Osteocyte (in vitro differentiated cells): ENCODE results near the gene AIM2. TPM values are rescaled to one million over a fixed set of nuclear protein-coding genes. Genes with fewer than 3 reads are reported as not detected.
"Not testable (repeated sequence)": the region's sequence is repeated elsewhere in the genome, so short reads cannot be mapped to it uniquely, and the experiment has no call there.

Experiments used
- DNase-seq: peaks from one replicate; pipeline ENCODE4 v3.0.0; 2021; ENCODE audit warnings: mixed read lengths; ENCODE audit not compliant: unreplicated experiment; ENCODE audit errors: extremely low spot score
- H3K27ac Mint-ChIP-seq: one replicate; pipeline ENCODE4 v1.8.0; 2021; ENCODE audit warnings: mild to moderate bottlenecking, mixed read lengths; ENCODE audit not compliant: unreplicated experiment
- H3K27me3 Mint-ChIP-seq: one replicate; pipeline ENCODE4 v1.8.0; 2021; ENCODE audit warnings: mixed read lengths; ENCODE audit not compliant: unreplicated experiment
- H3K36me3 Mint-ChIP-seq: one replicate; pipeline ENCODE4 v1.8.0; 2021; ENCODE audit warnings: mixed read lengths; ENCODE audit not compliant: unreplicated experiment
- H3K4me1 Mint-ChIP-seq: one replicate; pipeline ENCODE4 v1.8.0; 2021; ENCODE audit warnings: mixed read lengths; ENCODE audit not compliant: unreplicated experiment
- H3K4me3 Mint-ChIP-seq: one replicate; pipeline ENCODE4 v1.8.0; 2021; ENCODE audit warnings: mild to moderate bottlenecking, moderate library complexity, mixed read lengths; ENCODE audit not compliant: unreplicated experiment
- H3K9me3 Mint-ChIP-seq: one replicate; pipeline ENCODE4 v1.8.0; 2021; ENCODE audit warnings: mixed read lengths; ENCODE audit not compliant: unreplicated experiment
- total RNA-seq: library from RNA; stranded (reverse); gene quantifications from 2 replicates; pipeline ENCODE4 v1.2.1, GENCODE V29; 2021
- TF ChIP-seq, protein P1 (sequence below): fragments of 200-600 bp; sonication (generic); IDR thresholded peaks from 2 replicates; pipeline ENCODE4 v1.5.0; 2021; ENCODE audit warnings: antibody characterized with exemption, mild to moderate bottlenecking, moderate library complexity

AIM2 gene
- total RNA-seq, 1 donor from 2014 or later = not detected

GRCh38 chr1:159055181-159055641 is 21.4 kb downstream of the AIM2 start:
- DNase-seq = no peak
- H3K36me3 Mint-ChIP-seq = peaks cover 50% of the 10 kb centered on the region
- H3K4me3 Mint-ChIP-seq = no peak overlapping the region
- TF ChIP-seq, protein P1, sequence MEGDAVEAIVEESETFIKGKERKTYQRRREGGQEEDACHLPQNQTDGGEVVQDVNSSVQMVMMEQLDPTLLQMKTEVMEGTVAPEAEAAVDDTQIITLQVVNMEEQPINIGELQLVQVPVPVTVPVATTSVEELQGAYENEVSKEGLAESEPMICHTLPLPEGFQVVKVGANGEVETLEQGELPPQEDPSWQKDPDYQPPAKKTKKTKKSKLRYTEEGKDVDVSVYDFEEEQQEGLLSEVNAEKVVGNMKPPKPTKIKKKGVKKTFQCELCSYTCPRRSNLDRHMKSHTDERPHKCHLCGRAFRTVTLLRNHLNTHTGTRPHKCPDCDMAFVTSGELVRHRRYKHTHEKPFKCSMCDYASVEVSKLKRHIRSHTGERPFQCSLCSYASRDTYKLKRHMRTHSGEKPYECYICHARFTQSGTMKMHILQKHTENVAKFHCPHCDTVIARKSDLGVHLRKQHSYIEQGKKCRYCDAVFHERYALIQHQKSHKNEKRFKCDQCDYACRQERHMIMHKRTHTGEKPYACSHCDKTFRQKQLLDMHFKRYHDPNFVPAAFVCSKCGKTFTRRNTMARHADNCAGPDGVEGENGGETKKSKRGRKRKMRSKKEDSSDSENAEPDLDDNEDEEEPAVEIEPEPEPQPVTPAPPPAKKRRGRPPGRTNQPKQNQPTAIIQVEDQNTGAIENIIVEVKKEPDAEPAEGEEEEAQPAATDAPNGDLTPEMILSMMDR = no peak
- no peaks in the 10 kb centered on the region for H3K27me3 Mint-ChIP-seq
- H3K27ac Mint-ChIP-seq = no peak overlapping the region
- peaks cover 13% of the 10 kb centered on the region for H3K4me1 Mint-ChIP-seq
- H3K9me3 Mint-ChIP-seq = no peaks in the 10 kb centered on the region

DNA sequence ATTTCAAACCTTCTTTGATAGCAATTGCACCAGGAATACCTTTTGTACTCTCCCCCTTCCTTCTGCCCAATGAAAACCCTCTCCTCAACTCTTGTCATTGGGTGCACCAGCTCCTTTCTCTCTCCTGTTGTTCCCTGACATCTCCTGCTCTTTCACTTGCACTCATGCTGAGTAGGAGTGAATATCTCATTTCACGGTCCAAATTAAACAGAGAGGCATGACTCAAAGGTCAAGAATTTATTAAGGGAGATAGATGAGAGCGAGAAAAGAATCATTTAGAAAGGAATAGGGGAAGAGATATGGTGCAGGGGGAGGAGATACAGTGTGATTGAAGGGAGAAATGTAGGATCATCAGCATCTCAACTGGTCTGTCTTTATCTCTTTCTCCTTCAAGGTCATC is 22.1 kb downstream of the AIM2 start:
- Mint-ChIP-seq H3K27me3 (no peaks in the 10 kb centered on the region), H3K27ac (no peak overlapping the region), H3K36me3 (peaks cover 56% of the 10 kb centered on the region), H3K4me1 (peaks cover 13% of the 10 kb centered on the region), H3K9me3 (no peaks in the 10 kb centered on the region), H3K4me3 (no peak overlapping the region)
- DNase-seq = no peak
- TF ChIP-seq, protein P1 = no peak

GRCh38 chr1:159051436-159051835 is 25.1 kb downstream of the AIM2 start:
- no peak for DNase-seq
- no peak overlapping the region for H3K4me3 Mint-ChIP-seq
- TF ChIP-seq, protein P1 = no peak
- H3K36me3 Mint-ChIP-seq = peaks cover 60% of the 10 kb centered on the region
- H3K27me3 Mint-ChIP-seq = no peaks in the 10 kb centered on the region
- H3K27ac Mint-ChIP-seq = no peak overlapping the region
- no peaks in the 10 kb centered on the region for H3K9me3 Mint-ChIP-seq
- H3K4me1 Mint-ChIP-seq = peaks cover 13% of the 10 kb centered on the region

DNA sequence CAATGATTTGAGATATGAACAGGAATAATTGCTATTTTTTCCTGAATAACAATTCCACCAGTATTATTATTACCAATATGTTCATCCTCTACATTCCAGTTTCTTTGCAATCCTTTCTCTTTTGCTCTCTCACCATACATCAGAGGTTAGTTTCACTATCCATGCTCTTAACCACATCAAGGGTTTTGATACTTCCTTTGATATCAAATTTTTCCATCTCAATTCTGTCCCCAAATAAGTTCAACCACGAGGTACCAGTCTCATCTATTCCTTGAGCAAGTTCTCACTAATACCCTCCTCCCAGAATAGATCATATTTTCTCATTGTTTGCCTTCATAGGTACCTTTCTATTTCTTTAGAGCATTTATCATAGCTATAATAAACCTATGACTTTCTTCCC is 30.1 kb downstream of the AIM2 start:
- not testable (repeated sequence) for H3K4me3 Mint-ChIP-seq, DNase-seq, H3K4me1 Mint-ChIP-seq, H3K27ac Mint-ChIP-seq, H3K27me3 Mint-ChIP-seq, H3K9me3 Mint-ChIP-seq
- H3K36me3 Mint-ChIP-seq = peaks cover 41% of the 10 kb centered on the region

DNA sequence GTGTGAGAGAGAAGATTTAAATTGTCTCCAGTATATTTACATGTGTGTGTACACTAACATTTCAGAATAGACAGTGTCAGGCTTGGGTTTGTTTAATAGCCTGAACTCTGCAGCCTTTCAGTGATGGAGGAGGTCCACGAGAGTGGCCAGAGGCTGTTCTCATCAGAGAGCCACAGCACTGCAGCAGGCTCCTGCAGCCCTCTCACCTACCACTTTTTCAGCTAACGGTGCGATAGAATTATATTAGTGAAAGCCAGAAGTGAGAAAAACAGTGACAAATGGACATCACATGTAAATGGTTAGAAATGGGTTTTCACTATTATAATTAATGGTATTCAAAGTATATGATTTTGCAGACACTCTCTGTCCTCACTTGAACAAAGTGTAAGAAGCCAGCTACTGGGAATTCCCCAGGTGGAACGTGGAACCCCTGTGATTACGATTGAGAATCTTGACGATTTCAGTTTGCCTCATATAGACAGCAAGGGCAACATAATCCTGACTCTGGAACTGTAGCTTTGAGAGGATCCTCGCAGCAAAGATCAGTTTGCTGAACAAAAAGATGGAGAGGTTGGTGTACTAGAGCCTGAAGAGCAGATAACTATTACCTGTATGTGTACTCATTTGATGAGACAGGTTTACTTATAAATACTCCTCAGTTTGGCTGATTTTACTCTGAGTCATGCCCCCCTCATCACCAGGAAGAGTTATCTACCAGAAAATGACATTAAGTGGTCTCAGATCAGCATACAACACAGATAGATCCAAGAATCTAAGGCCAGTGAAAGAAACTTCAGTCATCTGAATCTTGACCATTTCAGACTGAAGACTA is 35.5 kb downstream of the AIM2 start:
- no peak overlapping the region for H3K27ac Mint-ChIP-seq
- H3K9me3 Mint-ChIP-seq = no peaks in the 10 kb centered on the region

More for the DNA sequence above, 35.5 kb downstream of the AIM2 start:
- DNase-seq = no peak
- Mint-ChIP-seq H3K36me3 (peaks cover 37% of the 10 kb centered on the region), H3K27me3 (no peaks in the 10 kb centered on the region), H3K4me1 (peaks cover 4% of the 10 kb centered on the region), H3K4me3 (no peak overlapping the region)
- TF ChIP-seq, protein P1 = no peak
